H1 (cell line): ENCODE data around the gene ATE1. TPM values are rescaled to one million over a fixed set of nuclear protein-coding genes. Genes with fewer than 3 reads are reported as not detected.

Experiments used
- EP300 ChIP-seq, 2 experiments: IDR thresholded peaks; 1 replicate in 1 of 2; 2 replicates in 1 of 2; pipeline ENCODE4 v1.6.1; 2011 to 2012; ENCODE audit warnings: low read depth in 2 of 2, low read length in 2 of 2, mild to moderate bottlenecking in 2 of 2, borderline replicate concordance in 1 of 2, inconsistent platforms in 1 of 2, moderate library complexity in 1 of 2
- TBP ChIP-seq: IDR thresholded peaks from 2 replicates; pipeline ENCODE4 v1.6.1; 2011; ENCODE audit warnings: low read depth, low read length, improper control_type of control experiment
- USF2 ChIP-seq: IDR thresholded peaks from 2 replicates; pipeline ENCODE4 v1.6.1; 2011; ENCODE audit warnings: low read length, improper control_type of control experiment
- polyA plus RNA-seq, 7 experiments: library from polyadenylated mRNA; depleted of rRNA in 3 of 7; stranded (reverse) in 5 of 7; unstranded in 2 of 7; fragments of >200 nt in 5 of 7; fragments of 200-250 nt in 2 of 7; gene quantifications; 1 replicate in 5 of 7; 2 replicates in 1 of 7; 4 replicates in 1 of 7; pipeline versions ENCODE4 v1.2.1 to v1.2.3, GENCODE V29; 2011 to 2013; ENCODE audit warnings: missing spikeins in 2 of 7, mixed read lengths in 2 of 7
- total RNA-seq: library from RNA; stranded (reverse); fragmentation: NEBNext Ultra II Directional; extraction: Animal tissue kit (Norgen Biotek cat#: 25700); gene quantifications from 2 replicates; pipeline ENCODE4 v1.2.1, GENCODE V29; 2021

Gene ATE1
- total and polyA plus RNA-seq, 2 of the 8 experiments (the other 6 are each of a cell fraction or from before 2014, with no cell fraction given): 8.8 to 26.9 TPM

GRCh38 chr10:121830101-121830500, 97.7 kb downstream of the ATE1 start (continued):
- TF ChIP-seq TBP (no peak), USF2 (no peak), EP300 (IDR thresholded peaks at IDR 0.05; ENCODE audit: borderline replicate concordance in 1 of 2, low read depth in 2 of 2, low read length in 2 of 2) (no peak)
